Measurements from ENCODE around the gene ZC3H10. TPM values are rescaled to one million over a fixed set of nuclear protein-coding genes. Genes with fewer than 3 reads are reported as not detected.

The ZC3H10 gene
- total RNA-seq, 1 experiment from 2014 or later, result 11.3 TPM

DNA sequence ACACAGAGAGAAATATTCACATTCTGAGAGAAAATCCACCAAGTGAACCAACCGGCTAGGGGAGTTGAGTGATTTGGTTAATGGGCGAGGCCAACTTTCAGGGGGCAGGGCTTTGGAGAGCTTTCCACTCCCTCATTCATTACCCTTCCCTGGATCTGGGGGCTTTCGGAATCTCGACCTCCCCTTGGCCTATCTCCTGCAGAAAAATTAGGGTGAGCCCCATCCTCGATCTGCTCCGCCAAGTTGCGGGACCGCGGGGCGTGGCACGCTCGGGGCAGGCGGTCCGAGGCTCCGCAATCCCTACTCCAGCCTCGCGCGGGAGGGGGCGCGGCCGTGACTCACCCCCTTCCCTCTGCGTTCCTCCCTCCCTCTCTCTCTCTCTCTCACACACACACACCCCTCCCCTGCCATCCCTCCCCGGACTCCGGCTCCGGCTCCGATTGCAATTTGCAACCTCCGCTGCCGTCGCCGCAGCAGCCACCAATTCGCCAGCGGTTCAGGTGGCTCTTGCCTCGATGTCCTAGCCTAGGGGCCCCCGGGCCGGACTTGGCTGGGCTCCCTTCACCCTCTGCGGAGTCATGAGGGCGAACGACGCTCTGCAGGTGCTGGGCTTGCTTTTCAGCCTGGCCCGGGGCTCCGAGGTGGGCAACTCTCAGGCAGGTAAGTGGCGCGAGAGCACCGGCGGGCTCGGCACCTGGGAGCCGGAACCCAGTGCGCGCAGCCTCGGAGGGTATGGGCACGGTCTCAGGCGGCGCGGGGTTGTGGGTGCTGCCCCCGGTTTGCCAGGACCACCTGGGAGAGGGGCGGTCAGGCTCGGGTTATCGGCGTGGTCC, 38.1 kb upstream of the ZC3H10 start, which contains the start of gene ERBB3 (continued):
- TF ChIP-seq, protein P1, sequence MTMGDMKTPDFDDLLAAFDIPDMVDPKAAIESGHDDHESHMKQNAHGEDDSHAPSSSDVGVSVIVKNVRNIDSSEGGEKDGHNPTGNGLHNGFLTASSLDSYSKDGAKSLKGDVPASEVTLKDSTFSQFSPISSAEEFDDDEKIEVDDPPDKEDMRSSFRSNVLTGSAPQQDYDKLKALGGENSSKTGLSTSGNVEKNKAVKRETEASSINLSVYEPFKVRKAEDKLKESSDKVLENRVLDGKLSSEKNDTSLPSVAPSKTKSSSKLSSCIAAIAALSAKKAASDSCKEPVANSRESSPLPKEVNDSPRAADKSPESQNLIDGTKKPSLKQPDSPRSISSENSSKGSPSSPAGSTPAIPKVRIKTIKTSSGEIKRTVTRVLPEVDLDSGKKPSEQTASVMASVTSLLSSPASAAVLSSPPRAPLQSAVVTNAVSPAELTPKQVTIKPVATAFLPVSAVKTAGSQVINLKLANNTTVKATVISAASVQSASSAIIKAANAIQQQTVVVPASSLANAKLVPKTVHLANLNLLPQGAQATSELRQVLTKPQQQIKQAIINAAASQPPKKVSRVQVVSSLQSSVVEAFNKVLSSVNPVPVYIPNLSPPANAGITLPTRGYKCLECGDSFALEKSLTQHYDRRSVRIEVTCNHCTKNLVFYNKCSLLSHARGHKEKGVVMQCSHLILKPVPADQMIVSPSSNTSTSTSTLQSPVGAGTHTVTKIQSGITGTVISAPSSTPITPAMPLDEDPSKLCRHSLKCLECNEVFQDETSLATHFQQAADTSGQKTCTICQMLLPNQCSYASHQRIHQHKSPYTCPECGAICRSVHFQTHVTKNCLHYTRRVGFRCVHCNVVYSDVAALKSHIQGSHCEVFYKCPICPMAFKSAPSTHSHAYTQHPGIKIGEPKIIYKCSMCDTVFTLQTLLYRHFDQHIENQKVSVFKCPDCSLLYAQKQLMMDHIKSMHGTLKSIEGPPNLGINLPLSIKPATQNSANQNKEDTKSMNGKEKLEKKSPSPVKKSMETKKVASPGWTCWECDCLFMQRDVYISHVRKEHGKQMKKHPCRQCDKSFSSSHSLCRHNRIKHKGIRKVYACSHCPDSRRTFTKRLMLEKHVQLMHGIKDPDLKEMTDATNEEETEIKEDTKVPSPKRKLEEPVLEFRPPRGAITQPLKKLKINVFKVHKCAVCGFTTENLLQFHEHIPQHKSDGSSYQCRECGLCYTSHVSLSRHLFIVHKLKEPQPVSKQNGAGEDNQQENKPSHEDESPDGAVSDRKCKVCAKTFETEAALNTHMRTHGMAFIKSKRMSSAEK (CRISPR knock-in tag; IDR thresholded peaks at IDR 0.05; ENCODE audit: borderline replicate concordance), result no peak
- TF ChIP-seq NR1H2 (CRISPR knock-in tag; IDR thresholded peaks at IDR 0.05), result no peak
- TF ChIP-seq ATF1 (CRISPR knock-in tag; IDR thresholded peaks at IDR 0.05), result no peak
- TF ChIP-seq SP1 (CRISPR knock-in tag; conservative IDR thresholded peaks at IDR 0.05), result 0 out of 2 replicates have a peak, but pooled peaks have one; percentile 2
- TF ChIP-seq ESRRA (CRISPR knock-in tag; IDR thresholded peaks at IDR 0.05; ENCODE audit: borderline replicate concordance), result 0 out of 2 replicates have a peak, but pooled peaks have one; percentile 14
- TF ChIP-seq TEAD1 (CRISPR knock-in tag; IDR thresholded peaks at IDR 0.05), result peak; percentile 21; the same call in 1 of the 2 replicates
- no peak; the same call in 1 of the 2 replicates for TF ChIP-seq CREB1 (CRISPR knock-in tag; IDR thresholded peaks at IDR 0.05)
- TF ChIP-seq, protein P2, sequence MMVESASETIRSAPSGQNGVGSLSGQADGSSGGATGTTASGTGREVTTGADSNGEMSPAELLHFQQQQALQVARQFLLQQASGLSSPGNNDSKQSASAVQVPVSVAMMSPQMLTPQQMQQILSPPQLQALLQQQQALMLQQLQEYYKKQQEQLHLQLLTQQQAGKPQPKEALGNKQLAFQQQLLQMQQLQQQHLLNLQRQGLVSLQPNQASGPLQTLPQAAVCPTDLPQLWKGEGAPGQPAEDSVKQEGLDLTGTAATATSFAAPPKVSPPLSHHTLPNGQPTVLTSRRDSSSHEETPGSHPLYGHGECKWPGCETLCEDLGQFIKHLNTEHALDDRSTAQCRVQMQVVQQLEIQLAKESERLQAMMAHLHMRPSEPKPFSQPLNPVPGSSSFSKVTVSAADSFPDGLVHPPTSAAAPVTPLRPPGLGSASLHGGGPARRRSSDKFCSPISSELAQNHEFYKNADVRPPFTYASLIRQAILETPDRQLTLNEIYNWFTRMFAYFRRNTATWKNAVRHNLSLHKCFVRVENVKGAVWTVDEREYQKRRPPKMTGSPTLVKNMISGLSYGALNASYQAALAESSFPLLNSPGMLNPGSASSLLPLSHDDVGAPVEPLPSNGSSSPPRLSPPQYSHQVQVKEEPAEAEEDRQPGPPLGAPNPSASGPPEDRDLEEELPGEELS (CRISPR knock-in tag; IDR thresholded peaks at IDR 0.05), result peak; percentile 53
- peak; percentile 40; the same call in 1 of the 2 replicates for TF ChIP-seq GABPB1 (CRISPR knock-in tag; IDR thresholded peaks at IDR 0.05)
- TF ChIP-seq TEAD4 (CRISPR knock-in tag; IDR thresholded peaks at IDR 0.05), result 0 out of 2 replicates have a peak, but pooled peaks have one; percentile 14
- TF ChIP-seq, protein P3, sequence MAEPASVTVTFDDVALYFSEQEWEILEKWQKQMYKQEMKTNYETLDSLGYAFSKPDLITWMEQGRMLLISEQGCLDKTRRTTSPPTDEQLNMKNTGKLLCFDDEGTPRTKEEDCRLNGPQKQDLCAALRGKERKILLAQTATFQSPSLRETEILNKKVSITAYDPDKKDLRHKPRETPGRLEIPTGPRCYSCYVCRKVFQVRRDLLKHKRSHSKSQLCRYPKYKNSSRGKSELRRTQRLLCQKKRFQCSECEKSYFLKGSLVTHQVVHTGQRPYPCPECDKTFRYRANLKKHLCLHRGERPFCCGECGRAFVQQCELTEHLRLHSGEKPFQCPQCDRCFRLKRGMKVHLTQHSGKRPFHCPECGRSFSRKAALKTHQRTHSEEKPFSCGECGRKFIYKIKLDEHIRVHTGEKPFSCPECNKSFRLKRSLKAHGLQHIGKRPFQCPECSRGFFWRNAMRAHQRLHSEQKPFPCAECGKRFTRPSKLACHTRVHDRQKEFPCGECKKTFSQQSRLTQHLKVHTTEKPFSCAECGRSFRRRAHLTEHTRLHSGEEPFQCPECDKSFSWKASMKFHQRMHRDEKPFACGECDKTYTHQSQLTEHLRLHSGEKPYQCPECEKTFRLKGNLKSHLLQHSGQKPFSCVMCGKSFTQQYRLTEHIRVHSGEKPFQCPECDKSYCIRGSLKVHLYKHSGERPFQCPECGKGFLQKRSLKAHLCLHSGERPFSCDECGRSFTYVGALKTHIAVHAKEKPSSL (CRISPR knock-in tag; conservative IDR thresholded peaks at IDR 0.05), result no peak
- TF ChIP-seq, protein P4, sequence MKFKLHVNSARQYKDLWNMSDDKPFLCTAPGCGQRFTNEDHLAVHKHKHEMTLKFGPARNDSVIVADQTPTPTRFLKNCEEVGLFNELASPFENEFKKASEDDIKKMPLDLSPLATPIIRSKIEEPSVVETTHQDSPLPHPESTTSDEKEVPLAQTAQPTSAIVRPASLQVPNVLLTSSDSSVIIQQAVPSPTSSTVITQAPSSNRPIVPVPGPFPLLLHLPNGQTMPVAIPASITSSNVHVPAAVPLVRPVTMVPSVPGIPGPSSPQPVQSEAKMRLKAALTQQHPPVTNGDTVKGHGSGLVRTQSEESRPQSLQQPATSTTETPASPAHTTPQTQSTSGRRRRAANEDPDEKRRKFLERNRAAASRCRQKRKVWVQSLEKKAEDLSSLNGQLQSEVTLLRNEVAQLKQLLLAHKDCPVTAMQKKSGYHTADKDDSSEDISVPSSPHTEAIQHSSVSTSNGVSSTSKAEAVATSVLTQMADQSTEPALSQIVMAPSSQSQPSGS (CRISPR knock-in tag; IDR thresholded peaks at IDR 0.05; ENCODE audit: borderline replicate concordance, low read depth), result no peak
- TF ChIP-seq IRF2 (CRISPR knock-in tag; IDR thresholded peaks at IDR 0.05; ENCODE audit: borderline replicate concordance, low read depth), result no peak
- no peak for TF ChIP-seq ZNF416 (CRISPR knock-in tag; IDR thresholded peaks at IDR 0.05)
- no peak for TF ChIP-seq ETV6 (CRISPR knock-in tag; IDR thresholded peaks at IDR 0.05)

All from WTC11 (cell line).